ENCODE data around the gene CGB1.
A peak's percentile ranks its signal among the peaks of the same experiment; 100 is the strongest.
"Not testable (repeated sequence)": the region's sequence is repeated elsewhere in the genome, so short reads cannot be mapped to it uniquely, and the experiment has no call there.

Gene CGB1

GRCh38 chr19:49064768-49065611, 28.3 kb upstream of the CGB1 start, which contains the start of gene NTF4:
Gene NTF4, minus strand, starts transcription at chr19:49064818. Its CDS starts 2,821 bp downstream, at chr19:49061997.
- H3K36me3 Mint-ChIP-seq, result no peaks in the 10 kb centered on the region
- ATAC-seq, result no peak
- H3K4me3 Mint-ChIP-seq, result no peak within 1 kb of the TSS
- no peaks in the 10 kb centered on the region for H3K9me3 Mint-ChIP-seq
- DNase-seq (ENCODE audit: low spot score in 2 of 2), result no peak
- H3K27ac Mint-ChIP-seq, result no peak within 1 kb of the TSS
- peaks cover 6% of the 10 kb centered on the region for H3K4me1 Mint-ChIP-seq

GRCh38 chr19:49064029-49064629, 27.4 kb upstream of the CGB1 start:
- DNase-seq (ENCODE audit: low spot score in 2 of 2) (no peak), ATAC-seq (no peak)
- Mint-ChIP-seq H3K4me1 (peaks cover 6% of the 10 kb centered on the region), H3K9me3 (no peaks in the 10 kb centered on the region), H3K4me3 (no peak overlapping the region), H3K27ac (no peak overlapping the region), H3K36me3 (no peaks in the 10 kb centered on the region)

- no peak overlapping the region for H3K27ac Mint-ChIP-seq
- peak; percentile 61 for ATAC-seq
- H3K36me3 Mint-ChIP-seq, result no peaks in the 10 kb centered on the region
- no peak for DNase-seq (ENCODE audit: low spot score in 2 of 2)
- peaks cover 30% of the 10 kb centered on the region for H3K4me1 Mint-ChIP-seq
- H3K4me3 Mint-ChIP-seq, result no peak overlapping the region
- no peaks in the 10 kb centered on the region for H3K9me3 Mint-ChIP-seq
These were observed 24.8 kb upstream of the CGB1 start for GRCh38 chr19:49061445-49061844.

- no peak overlapping the region for H3K27ac Mint-ChIP-seq
- no peaks in the 10 kb centered on the region for H3K9me3 Mint-ChIP-seq
- H3K36me3 Mint-ChIP-seq, result no peaks in the 10 kb centered on the region
- DNase-seq (ENCODE audit: low spot score in 2 of 2) (no peak), ATAC-seq (no peak)
- peaks cover 34% of the 10 kb centered on the region for H3K4me1 Mint-ChIP-seq
- no peak overlapping the region for H3K4me3 Mint-ChIP-seq
These were observed 24.3 kb upstream of the CGB1 start for GRCh38 chr19:49061000-49061399.

GRCh38 chr19:49059053-49059452, 22.4 kb upstream of the CGB1 start:
- no peak overlapping the region for H3K27ac Mint-ChIP-seq
- no peak for DNase-seq (ENCODE audit: low spot score in 2 of 2)
- peaks cover 35% of the 10 kb centered on the region for H3K4me1 Mint-ChIP-seq
- no peak for ATAC-seq
- no peaks in the 10 kb centered on the region for H3K36me3 Mint-ChIP-seq
- H3K9me3 Mint-ChIP-seq, result no peaks in the 10 kb centered on the region
- H3K4me3 Mint-ChIP-seq, result no peak overlapping the region

- no peak for DNase-seq (ENCODE audit: low spot score in 2 of 2)
- Mint-ChIP-seq H3K4me1 (peaks cover 35% of the 10 kb centered on the region), H3K27ac (no peak overlapping the region), H3K4me3 (peak overlapping the region; percentile 88), H3K9me3 (no peaks in the 10 kb centered on the region), H3K36me3 (no peaks in the 10 kb centered on the region)
- ATAC-seq, result no peak
These were observed 21.9 kb upstream of the CGB1 start for GRCh38 chr19:49058562-49058961.

- ATAC-seq (peak; percentile 27), DNase-seq (ENCODE audit: low spot score in 2 of 2) (peak in 1 of 2 donors; percentile 40)
- H3K9me3 Mint-ChIP-seq, result no peaks in the 10 kb centered on the region
- peak within 1 kb of the TSS; percentile 88 for H3K4me3 Mint-ChIP-seq
- H3K4me1 Mint-ChIP-seq, result peaks cover 35% of the 10 kb centered on the region
- no peaks in the 10 kb centered on the region for H3K36me3 Mint-ChIP-seq
- peak within 1 kb of the TSS; percentile 74 for H3K27ac Mint-ChIP-seq
These were observed 21.0 kb upstream of the CGB1 start, which contains the start of gene CGB7 for GRCh38 chr19:49057636-49058234. Gene CGB7, minus strand, starts transcription at chr19:49057749. Its CDS starts 2,374 bp downstream, at chr19:49055375.

- peak overlapping the region; percentile 88 for H3K4me3 Mint-ChIP-seq
- H3K9me3 Mint-ChIP-seq; H3K36me3 Mint-ChIP-seq; DNase-seq (ENCODE audit: low spot score in 2 of 2); ATAC-seq: not testable (repeated sequence)
- H3K27ac Mint-ChIP-seq, result peak overlapping the region; percentile 74
- H3K4me1 Mint-ChIP-seq, result peaks cover 35% of the 10 kb centered on the region
These were observed 20.4 kb upstream of the CGB1 start for GRCh38 chr19:49056902-49057596.

- DNase-seq (ENCODE audit: low spot score in 2 of 2), result peak; percentile 49 to 82
- Mint-ChIP-seq H3K4me3 (peak overlapping the region; percentile 88), H3K27ac (no peak overlapping the region), H3K36me3 (no peaks in the 10 kb centered on the region), H3K4me1 (peaks cover 35% of the 10 kb centered on the region), H3K9me3 (no peaks in the 10 kb centered on the region)
- ATAC-seq, result peak; percentile 84
These were observed 19.6 kb upstream of the CGB1 start for GRCh38 chr19:49056101-49056901.

- not testable (repeated sequence) for ATAC-seq; H3K36me3 Mint-ChIP-seq; H3K4me3 Mint-ChIP-seq; H3K27ac Mint-ChIP-seq; DNase-seq (ENCODE audit: low spot score in 2 of 2); H3K9me3 Mint-ChIP-seq; H3K4me1 Mint-ChIP-seq
These were observed 13.8 kb upstream of the CGB1 start for GRCh38 chr19:49050376-49051033.

GRCh38 chr19:49049834-49050233, 13.1 kb upstream of the CGB1 start:
- H3K4me1 Mint-ChIP-seq; DNase-seq (ENCODE audit: low spot score in 2 of 2); H3K4me3 Mint-ChIP-seq; H3K27ac Mint-ChIP-seq; H3K36me3 Mint-ChIP-seq; ATAC-seq; H3K9me3 Mint-ChIP-seq: not testable (repeated sequence)

GRCh38 chr19:49049011-49049410, 12.3 kb upstream of the CGB1 start, which contains the start of gene CGB8:
Gene CGB8, minus strand, starts transcription at chr19:49049111. Its CDS starts 372 bp downstream, at chr19:49048739.
- H3K36me3 Mint-ChIP-seq; ATAC-seq; H3K9me3 Mint-ChIP-seq; H3K27ac Mint-ChIP-seq; DNase-seq (ENCODE audit: low spot score in 2 of 2); H3K4me3 Mint-ChIP-seq; H3K4me1 Mint-ChIP-seq: not testable (repeated sequence)

- not testable (repeated sequence) for H3K9me3 Mint-ChIP-seq; H3K27ac Mint-ChIP-seq; DNase-seq (ENCODE audit: low spot score in 2 of 2); H3K4me1 Mint-ChIP-seq; H3K36me3 Mint-ChIP-seq; ATAC-seq; H3K4me3 Mint-ChIP-seq
These were observed 6.9 kb upstream of the CGB1 start, which contains the start of gene CGB5 for GRCh38 chr19:49043548-49043947. Gene CGB5, plus strand, starts transcription at chr19:49043848. Its CDS starts 362 bp downstream, at chr19:49044210.

GRCh38 chr19:49042666-49043065, 6.0 kb upstream of the CGB1 start:
- H3K27ac Mint-ChIP-seq; ATAC-seq; H3K36me3 Mint-ChIP-seq; DNase-seq (ENCODE audit: low spot score in 2 of 2); H3K9me3 Mint-ChIP-seq; H3K4me1 Mint-ChIP-seq; H3K4me3 Mint-ChIP-seq: not testable (repeated sequence)

Data from stimulated activated effector memory CD8-positive, alpha-beta T cell treated with anti-CD3 and anti-CD28 coated beads, Interleukin-12 subunit alpha, Interleukin-12 subunit beta, amount 100 ng/mL, for 72 hours (primary cell).